Muscle layer of colon (tissue), 2 donors: ENCODE measurements around the gene FSTL4.

Experiments
- H3K27ac ChIP-seq: one replicate; pipeline ENCODE4 v1.7.0; 2013; ENCODE audit warnings: low read depth, mild to moderate bottlenecking, low read length, moderate library complexity
- H3K27me3 ChIP-seq, 2 donors: one replicate each; pipeline ENCODE4 v1.7.0; 2013; ENCODE audit warnings: low read length in 2 of 2, mild to moderate bottlenecking in 2 of 2; ENCODE audit not compliant: insufficient read depth in 2 of 2, control insufficient read depth in 1 of 2
- H3K36me3 ChIP-seq: one replicate; pipeline ENCODE4 v1.7.0; 2013; ENCODE audit warnings: mild to moderate bottlenecking, low read length; ENCODE audit not compliant: insufficient read depth
- H3K4me1 ChIP-seq: one replicate; pipeline ENCODE4 v1.7.0; 2013; ENCODE audit warnings: mild to moderate bottlenecking, low read length; ENCODE audit not compliant: insufficient read depth
- H3K4me3 ChIP-seq, 2 donors: one replicate each; pipeline ENCODE4 v1.7.0; 2013; ENCODE audit warnings: low read length in 2 of 2, low read depth in 1 of 2, mild to moderate bottlenecking in 1 of 2, moderate library complexity in 1 of 2
- H3K9ac ChIP-seq: one replicate; pipeline ENCODE4 v1.7.0; 2013; ENCODE audit warnings: low read length
- H3K9me3 ChIP-seq: one replicate; pipeline ENCODE4 v1.7.0; 2013; ENCODE audit warnings: mild to moderate bottlenecking, low read length
- donor health status: abdominal sarcoma.
- donor health status: Adenocarcinoma of cecum.

Gene FSTL4

DNA sequence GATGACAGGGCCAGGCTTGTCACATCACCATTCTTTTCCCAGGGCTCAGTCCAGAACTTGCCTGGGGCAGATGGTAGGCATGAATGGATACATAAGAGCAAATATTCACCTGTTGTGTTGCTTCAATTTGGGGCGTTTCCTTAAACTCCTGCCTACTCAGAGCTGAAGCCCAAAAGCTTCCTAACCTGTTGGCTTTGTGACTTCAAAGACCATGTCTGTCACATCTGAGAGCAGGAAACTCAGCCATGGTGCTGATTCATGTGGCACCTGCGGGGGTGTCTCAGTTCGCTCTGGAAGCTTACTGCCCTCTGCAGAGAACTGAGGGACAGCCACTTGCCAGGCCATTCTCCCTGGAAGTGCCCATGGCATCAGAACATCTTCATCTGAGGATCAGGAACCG lies 313.9 kb downstream of the FSTL4 start:
- no peak overlapping the region for H3K9ac ChIP-seq
- no peaks in the 10 kb centered on the region for H3K9me3 ChIP-seq
- H3K4me3 ChIP-seq, result no peak overlapping the region
- H3K36me3 ChIP-seq, result no peaks in the 10 kb centered on the region
- H3K4me1 ChIP-seq, result no peaks in the 10 kb centered on the region
- H3K27ac ChIP-seq, result no peak overlapping the region
- H3K27me3 ChIP-seq, result no peaks in the 10 kb centered on the region

GRCh38 chr5:133297293-133297692 lies 315.0 kb downstream of the FSTL4 start:
- Histone ChIP-seq H3K36me3 (no peaks in the 10 kb centered on the region), H3K9ac (no peak overlapping the region), H3K9me3 (no peaks in the 10 kb centered on the region), H3K27ac (no peak overlapping the region), H3K4me1 (no peaks in the 10 kb centered on the region), H3K4me3 (no peak overlapping the region), H3K27me3 (no peaks in the 10 kb centered on the region)

- H3K27me3 ChIP-seq, result no peaks in the 10 kb centered on the region
- H3K9ac ChIP-seq, result no peak overlapping the region
- H3K9me3 ChIP-seq, result no peaks in the 10 kb centered on the region
- H3K27ac ChIP-seq, result no peak overlapping the region
- H3K4me1 ChIP-seq, result no peaks in the 10 kb centered on the region
- H3K4me3 ChIP-seq, result no peak overlapping the region
- H3K36me3 ChIP-seq, result no peaks in the 10 kb centered on the region
These were observed 315.7 kb downstream of the FSTL4 start for GRCh38 chr5:133296624-133297023.

GRCh38 chr5:133295520-133295919 lies 316.8 kb downstream of the FSTL4 start:
- Histone ChIP-seq H3K27me3 (no peaks in the 10 kb centered on the region), H3K4me3 (no peak overlapping the region), H3K9me3 (no peaks in the 10 kb centered on the region), H3K36me3 (no peaks in the 10 kb centered on the region), H3K4me1 (no peaks in the 10 kb centered on the region), H3K27ac (no peak overlapping the region), H3K9ac (no peak overlapping the region)

- no peak overlapping the region for H3K9ac ChIP-seq
- no peaks in the 10 kb centered on the region for H3K9me3 ChIP-seq
- no peaks in the 10 kb centered on the region for H3K36me3 ChIP-seq
- H3K4me3 ChIP-seq, result no peak overlapping the region
- no peaks in the 10 kb centered on the region for H3K27me3 ChIP-seq
- no peak overlapping the region for H3K27ac ChIP-seq
- H3K4me1 ChIP-seq, result no peaks in the 10 kb centered on the region
These were observed 318.0 kb downstream of the FSTL4 start for GRCh38 chr5:133294380-133294779.

GRCh38 chr5:133293960-133294359 lies 318.4 kb downstream of the FSTL4 start:
- Histone ChIP-seq H3K27ac (no peak overlapping the region), H3K4me1 (no peaks in the 10 kb centered on the region), H3K9me3 (no peaks in the 10 kb centered on the region), H3K4me3 (no peak overlapping the region), H3K27me3 (no peaks in the 10 kb centered on the region), H3K9ac (no peak overlapping the region), H3K36me3 (no peaks in the 10 kb centered on the region)

GRCh38 chr5:133292300-133292699 lies 320.0 kb downstream of the FSTL4 start:
- Histone ChIP-seq H3K27ac (no peak overlapping the region), H3K36me3 (no peaks in the 10 kb centered on the region)

DNA sequence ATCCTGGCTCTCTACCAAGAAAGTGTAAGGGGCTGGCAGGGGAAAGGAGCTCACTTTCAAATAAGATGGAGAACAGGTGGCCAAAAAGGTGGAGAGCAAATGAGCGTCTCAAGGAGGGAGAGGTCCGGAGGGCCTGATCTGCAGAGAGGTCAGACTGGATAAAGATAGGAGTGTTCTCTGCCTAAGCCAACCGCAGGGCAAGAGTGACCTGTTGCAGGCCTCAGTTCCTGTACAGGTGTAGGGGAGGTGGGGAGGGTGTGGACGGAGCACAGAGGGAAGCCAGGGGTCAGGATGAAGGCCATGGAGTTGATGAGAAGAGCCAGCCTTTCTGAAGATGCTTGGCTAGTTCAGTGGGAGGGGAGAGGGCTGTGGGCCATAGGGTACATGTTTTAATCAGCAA lies 320.8 kb downstream of the FSTL4 start:
- no peaks in the 10 kb centered on the region for H3K27me3 ChIP-seq
- no peak overlapping the region for H3K4me3 ChIP-seq
- no peaks in the 10 kb centered on the region for H3K36me3 ChIP-seq
- H3K9ac ChIP-seq, result no peak overlapping the region
- H3K27ac ChIP-seq, result no peak overlapping the region
- H3K9me3 ChIP-seq, result no peaks in the 10 kb centered on the region
- no peaks in the 10 kb centered on the region for H3K4me1 ChIP-seq

More at GRCh38 chr5:133292300-133292699, 320.0 kb downstream of the FSTL4 start:
- no peaks in the 10 kb centered on the region for H3K27me3 ChIP-seq
- H3K9ac ChIP-seq, result no peak overlapping the region
- H3K4me1 ChIP-seq, result no peaks in the 10 kb centered on the region
- H3K4me3 ChIP-seq, result no peak overlapping the region
- H3K9me3 ChIP-seq, result no peaks in the 10 kb centered on the region

DNA sequence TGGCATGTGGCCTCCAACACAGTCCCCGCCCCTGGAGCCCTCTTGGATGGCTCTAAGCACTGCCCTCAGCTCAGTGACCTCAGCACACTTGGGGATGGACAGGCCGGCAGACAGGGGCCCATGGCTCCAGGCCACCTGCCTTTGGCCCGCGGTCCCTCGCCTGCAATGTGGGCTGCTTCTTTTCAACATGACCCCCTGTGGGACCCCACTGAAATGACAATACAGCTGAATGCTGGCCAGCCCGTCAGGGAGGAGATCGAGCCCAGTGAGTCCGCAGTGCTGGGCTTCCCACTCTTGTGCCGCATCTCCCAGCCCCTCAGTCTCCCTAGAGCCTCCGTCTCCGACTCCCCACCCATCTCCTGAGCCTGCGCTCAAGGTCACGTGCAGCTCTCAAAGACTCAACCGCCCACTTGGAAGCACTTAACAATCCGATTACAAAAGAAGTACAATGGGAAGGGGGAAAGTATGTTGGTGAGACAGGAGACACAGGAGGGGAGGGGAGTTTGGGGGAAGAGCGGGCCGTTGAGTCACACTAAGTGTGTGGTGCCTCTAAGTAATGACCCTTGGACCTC lies 321.6 kb downstream of the FSTL4 start:
- H3K27me3 ChIP-seq, result no peaks in the 10 kb centered on the region
- H3K9ac ChIP-seq, result no peak overlapping the region
- no peaks in the 10 kb centered on the region for H3K36me3 ChIP-seq

DNA sequence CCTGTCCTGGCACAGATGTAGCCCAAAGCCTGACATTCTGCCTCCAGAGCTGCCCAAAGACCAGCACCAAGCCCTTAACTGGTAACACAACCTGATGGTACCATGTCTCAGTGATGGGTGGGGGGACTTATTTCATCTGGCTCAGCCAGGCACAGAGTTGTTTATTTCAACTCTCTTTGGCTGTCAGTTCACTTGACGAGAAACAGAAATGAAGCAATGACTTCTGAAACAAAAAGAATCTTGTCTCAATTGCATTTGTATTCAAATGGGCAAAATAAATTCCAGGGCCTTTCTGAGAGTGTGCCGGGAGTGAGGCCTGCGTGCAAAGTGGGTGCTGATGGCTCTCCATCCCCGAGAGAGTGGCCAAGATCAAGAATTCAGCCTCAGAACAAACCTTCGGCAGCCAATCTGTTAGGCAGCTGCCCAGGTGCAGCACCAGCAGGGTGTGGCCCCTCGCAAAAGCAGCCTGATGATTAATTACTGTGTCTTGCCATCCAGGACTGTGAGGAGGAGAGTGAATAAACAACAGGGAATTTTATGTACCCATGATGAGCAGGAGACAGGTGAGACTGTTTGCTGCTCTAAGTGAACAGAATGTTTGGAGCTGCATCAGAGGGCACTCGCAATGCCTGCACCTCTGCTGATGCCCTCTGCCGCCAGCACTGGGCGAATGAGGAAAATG lies 322.5 kb downstream of the FSTL4 start:
- no peaks in the 10 kb centered on the region for H3K36me3 ChIP-seq
- H3K4me3 ChIP-seq, result no peak overlapping the region
- no peaks in the 10 kb centered on the region for H3K27me3 ChIP-seq
- no peaks in the 10 kb centered on the region for H3K4me1 ChIP-seq
- H3K9ac ChIP-seq, result no peak overlapping the region
- H3K27ac ChIP-seq, result no peak overlapping the region
- no peaks in the 10 kb centered on the region for H3K9me3 ChIP-seq

More for the DNA sequence above, 321.6 kb downstream of the FSTL4 start:
- H3K4me1 ChIP-seq, result no peaks in the 10 kb centered on the region
- no peaks in the 10 kb centered on the region for H3K9me3 ChIP-seq
- H3K27ac ChIP-seq, result no peak overlapping the region
- no peak overlapping the region for H3K4me3 ChIP-seq

GRCh38 chr5:133287500-133287899 lies 324.8 kb downstream of the FSTL4 start:
- Histone ChIP-seq H3K27me3 (no peaks in the 10 kb centered on the region), H3K27ac (no peak overlapping the region), H3K36me3 (no peaks in the 10 kb centered on the region), H3K4me3 (no peak overlapping the region), H3K4me1 (no peaks in the 10 kb centered on the region), H3K9me3 (no peaks in the 10 kb centered on the region), H3K9ac (no peak overlapping the region)

- Histone ChIP-seq H3K27me3 (no peaks in the 10 kb centered on the region), H3K4me3 (no peak overlapping the region), H3K9ac (no peak overlapping the region), H3K9me3 (no peaks in the 10 kb centered on the region), H3K36me3 (no peaks in the 10 kb centered on the region), H3K4me1 (no peaks in the 10 kb centered on the region), H3K27ac (no peak overlapping the region)
These were observed 325.9 kb downstream of the FSTL4 start for GRCh38 chr5:133286483-133286882.
